HepG2 (cell line): ENCODE measurements around the gene RREB1.
A peak's percentile ranks its signal among the peaks of the same experiment; 100 is the strongest.

ENCODE experiments used
- IRF2 ChIP-seq: IDR thresholded peaks from 2 replicates; pipeline ENCODE4 v1.6.1; 2018; ENCODE audit warnings: missing genetic modification reagents, missing compliant biosample characterization
- ONECUT2 ChIP-seq: sonication (generic); formaldehyde crosslinking; IDR thresholded peaks from 2 replicates; pipeline ENCODE4 v1.4.0; 2020; ENCODE audit warnings: missing genetic modification reagents
- ZNF549 ChIP-seq: sonication (generic); formaldehyde crosslinking; IDR thresholded peaks from 2 replicates; pipeline ENCODE4 v1.5.0; 2020; ENCODE audit warnings: missing genetic modification reagents
- TF ChIP-seq, protein P1 (sequence below): sonication (generic); formaldehyde crosslinking; IDR thresholded peaks from 2 replicates; pipeline ENCODE4 v1.5.0; 2020; ENCODE audit warnings: mild to moderate bottlenecking, missing genetic modification reagents, moderate library complexity

- TF ChIP-seq ONECUT2 (CRISPR knock-in tag): no peak
- TF ChIP-seq, protein P1, sequence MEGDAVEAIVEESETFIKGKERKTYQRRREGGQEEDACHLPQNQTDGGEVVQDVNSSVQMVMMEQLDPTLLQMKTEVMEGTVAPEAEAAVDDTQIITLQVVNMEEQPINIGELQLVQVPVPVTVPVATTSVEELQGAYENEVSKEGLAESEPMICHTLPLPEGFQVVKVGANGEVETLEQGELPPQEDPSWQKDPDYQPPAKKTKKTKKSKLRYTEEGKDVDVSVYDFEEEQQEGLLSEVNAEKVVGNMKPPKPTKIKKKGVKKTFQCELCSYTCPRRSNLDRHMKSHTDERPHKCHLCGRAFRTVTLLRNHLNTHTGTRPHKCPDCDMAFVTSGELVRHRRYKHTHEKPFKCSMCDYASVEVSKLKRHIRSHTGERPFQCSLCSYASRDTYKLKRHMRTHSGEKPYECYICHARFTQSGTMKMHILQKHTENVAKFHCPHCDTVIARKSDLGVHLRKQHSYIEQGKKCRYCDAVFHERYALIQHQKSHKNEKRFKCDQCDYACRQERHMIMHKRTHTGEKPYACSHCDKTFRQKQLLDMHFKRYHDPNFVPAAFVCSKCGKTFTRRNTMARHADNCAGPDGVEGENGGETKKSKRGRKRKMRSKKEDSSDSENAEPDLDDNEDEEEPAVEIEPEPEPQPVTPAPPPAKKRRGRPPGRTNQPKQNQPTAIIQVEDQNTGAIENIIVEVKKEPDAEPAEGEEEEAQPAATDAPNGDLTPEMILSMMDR: no peak
- peak; percentile 25; the same call in 1 of the 2 replicates for TF ChIP-seq IRF2 (CRISPR knock-in tag)
- no peak for TF ChIP-seq ZNF549 (CRISPR knock-in tag)
These were observed 58.9 kb downstream of the RREB1 start for GRCh38 chr6:7166410-7167293.
